Measurements from ENCODE around the gene SCG5.
"Not testable (repeated sequence)": the region's sequence is repeated elsewhere in the genome, so short reads cannot be mapped to it uniquely, and the experiment has no call there.

The SCG5 gene, protein sequence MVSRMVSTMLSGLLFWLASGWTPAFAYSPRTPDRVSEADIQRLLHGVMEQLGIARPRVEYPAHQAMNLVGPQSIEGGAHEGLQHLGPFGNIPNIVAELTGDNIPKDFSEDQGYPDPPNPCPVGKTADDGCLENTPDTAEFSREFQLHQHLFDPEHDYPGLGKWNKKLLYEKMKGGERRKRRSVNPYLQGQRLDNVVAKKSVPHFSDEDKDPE

DNA sequence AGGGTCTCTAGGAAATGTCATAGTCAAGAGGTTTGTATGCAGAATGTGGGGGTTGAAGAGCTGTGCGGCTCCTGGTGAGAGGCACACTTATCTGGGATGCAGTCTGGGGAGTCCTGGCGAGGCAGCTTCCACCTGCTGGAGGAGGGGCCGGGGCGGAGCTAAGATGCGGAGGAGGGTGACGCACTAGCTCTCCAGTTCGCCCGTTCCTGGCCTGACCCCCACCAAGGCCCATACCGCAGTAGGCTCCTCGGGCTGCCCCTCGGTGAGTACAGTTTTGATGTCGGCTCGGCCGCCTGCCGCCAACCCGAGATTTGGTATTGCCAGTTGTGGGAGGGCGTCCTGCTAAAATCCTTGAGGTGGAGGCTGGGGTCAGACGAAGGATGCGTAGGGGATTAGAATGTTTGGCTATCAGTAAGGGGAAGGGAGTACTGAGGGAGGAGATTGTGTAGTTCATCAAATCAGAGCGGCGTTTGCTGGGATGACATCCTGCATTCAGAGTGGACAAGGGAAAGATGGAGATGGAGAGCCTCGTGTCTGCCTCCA, at the start of gene SCG5:
TSS of gene SCG5 (plus strand) at position 194 of the 543 bp plus-strand sequence. CDS start 1,883 bp downstream, outside the sequence.
- no peak for DNase-seq (ENCODE audit: low read depth)

DNA sequence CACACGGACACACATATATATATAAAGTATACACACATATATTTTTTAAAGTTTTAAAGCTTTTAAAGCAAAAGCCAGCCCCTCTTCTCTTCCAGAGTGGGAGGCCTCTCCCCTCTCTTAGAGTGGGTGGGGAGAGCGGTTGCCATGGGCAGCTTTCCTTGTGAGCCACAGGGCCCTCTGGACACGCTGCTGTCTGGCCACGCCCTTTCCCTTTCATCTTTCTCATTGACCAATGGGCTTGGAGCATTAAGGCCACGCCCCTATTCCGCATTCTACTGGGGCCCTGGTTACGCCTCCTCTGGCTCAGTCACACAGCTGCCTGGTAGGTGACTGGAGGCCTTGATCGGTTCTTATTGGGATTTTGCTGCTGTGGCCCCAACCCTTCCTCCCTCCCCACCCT, 48.4 kb upstream of the SCG5 start, which contains the start of gene GOLGA8N:
TSS of gene GOLGA8N (plus strand) at position 306 of the 400 bp plus-strand sequence.
- DNase-seq (ENCODE audit: low read depth) = not testable (repeated sequence)

DNA sequence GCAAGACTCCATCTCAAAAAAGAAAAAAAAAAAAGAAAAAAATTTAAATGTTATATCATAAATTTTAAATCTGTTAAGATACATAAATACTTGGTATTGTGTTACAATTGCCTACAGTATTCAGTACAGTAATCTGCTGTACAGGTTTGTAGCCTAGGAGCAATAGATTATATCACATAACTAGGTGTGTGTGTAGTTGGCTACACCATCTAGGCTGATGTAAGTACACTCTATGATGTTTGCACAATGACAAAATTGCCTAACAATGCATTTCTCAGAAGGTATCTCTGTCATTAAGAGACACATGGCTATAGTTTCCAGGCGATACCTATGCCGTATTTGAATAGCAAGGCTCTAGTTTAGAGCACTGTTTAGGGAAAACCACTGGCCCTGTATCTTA, 32.0 kb upstream of the SCG5 start:
- not testable (repeated sequence) for DNase-seq (ENCODE audit: low read depth)

DNA sequence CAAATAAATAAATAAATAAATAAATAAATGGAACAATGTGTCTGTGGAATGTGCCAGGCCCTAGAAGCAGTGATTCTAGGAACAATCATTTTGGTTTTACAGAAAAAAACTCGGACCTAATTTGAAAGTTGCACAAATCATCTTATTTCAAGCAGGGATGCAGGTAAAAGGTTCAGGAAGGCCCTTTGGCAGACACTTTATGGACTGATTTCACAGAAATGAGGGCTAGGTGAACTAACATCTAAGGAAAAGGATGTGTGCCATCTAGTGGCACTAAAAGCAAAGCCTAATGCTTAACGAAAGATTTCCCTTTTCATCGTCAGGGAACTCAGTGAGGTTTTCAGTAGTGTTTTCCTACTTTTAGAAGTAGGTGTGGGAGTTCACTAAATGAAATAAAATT, 30.8 kb upstream of the SCG5 start:
- DNase-seq (ENCODE audit: low read depth) = peak; percentile 62

DNA sequence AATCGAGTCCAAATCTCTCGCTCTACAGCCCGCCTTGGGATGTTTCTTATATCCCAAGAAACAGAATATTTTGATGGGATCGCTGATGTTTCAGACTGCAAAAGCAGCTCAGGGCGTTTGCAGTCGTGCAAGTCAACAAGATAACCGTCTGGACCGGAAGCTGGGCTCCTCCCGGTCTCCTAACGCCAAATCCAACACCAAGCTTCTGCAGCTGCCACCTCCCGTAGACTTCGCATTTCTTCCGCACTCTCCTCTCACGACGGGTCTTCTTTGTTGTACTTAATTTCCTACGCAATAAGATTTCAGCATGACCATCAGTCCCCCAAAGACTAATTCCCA, 26.8 kb upstream of the SCG5 start:
- DNase-seq (ENCODE audit: low read depth) = not testable (repeated sequence)

DNA sequence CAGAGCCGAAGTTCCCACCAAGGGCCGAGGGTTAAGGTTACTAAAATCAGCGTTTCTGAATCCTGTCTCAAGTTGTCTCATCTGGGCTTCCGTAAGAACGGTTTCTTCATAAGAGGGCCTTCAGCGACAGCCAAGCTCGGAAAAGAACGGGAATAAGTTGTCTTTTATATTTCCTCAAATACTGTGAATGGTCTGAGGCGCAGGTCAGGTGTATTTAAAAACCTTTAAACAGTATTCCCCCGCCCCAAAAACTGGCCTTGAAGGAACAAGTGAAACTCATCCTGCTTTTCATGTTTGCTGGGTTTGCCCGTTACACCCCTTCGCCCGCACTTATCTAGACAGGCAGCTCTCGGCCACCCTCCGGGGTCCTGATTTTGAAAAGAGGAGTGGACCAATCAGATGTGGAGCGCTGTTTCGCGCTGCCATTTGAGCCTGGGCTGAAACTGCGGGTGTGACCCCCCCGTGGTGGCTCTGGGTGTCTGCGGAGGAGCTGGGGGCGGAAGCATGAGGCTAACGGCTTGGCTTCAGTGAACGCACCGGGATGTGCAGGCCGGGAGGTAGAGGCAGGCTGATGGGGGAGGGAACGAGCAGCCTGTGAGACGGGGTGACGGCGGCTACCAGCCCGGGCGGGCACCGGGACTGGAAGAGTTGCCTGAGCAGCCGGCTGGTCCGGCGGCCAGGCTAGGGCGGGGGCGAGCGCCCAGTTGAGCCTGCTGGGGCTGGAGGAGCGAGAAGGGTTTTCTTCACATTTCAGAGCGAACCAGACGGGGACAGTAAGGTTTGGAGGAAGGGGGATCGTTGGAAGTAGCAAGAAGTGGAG, 26.2 kb upstream of the SCG5 start, which contains the start of gene ARHGAP11A:
TSS of gene ARHGAP11A (plus strand) at position 454 of the 820 bp plus-strand sequence. CDS start 708 bp downstream, outside the sequence.
- DNase-seq (ENCODE audit: low read depth) = peak; percentile 85

DNA sequence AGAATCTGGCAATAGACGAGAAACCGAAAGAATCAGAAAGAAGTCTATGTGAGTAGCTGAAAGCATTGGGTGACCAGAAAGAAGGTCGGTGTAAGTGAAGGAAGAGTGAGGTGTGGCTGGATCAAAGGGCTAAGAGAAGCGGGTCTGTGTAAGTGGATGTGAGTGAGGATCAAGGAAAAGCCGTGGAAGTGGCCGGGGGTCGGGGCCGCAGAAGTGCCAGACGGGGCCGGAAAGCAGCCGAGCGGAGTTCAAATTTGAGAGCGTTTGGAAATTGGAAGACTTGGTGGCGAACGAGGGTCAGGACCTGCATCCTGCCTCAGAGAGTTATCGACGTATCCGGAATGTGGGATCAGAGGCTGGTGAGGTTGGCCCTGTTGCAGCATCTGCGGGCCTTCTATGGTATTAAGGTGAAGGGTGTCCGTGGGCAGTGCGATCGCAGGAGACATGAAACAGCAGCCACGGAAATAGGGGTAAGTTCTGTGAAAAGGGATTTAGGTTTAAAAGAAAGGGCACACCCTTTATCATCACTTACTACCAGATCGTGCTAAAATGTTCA, 25.6 kb upstream of the SCG5 start:
- peak; percentile 45 for DNase-seq (ENCODE audit: low read depth)

DNA sequence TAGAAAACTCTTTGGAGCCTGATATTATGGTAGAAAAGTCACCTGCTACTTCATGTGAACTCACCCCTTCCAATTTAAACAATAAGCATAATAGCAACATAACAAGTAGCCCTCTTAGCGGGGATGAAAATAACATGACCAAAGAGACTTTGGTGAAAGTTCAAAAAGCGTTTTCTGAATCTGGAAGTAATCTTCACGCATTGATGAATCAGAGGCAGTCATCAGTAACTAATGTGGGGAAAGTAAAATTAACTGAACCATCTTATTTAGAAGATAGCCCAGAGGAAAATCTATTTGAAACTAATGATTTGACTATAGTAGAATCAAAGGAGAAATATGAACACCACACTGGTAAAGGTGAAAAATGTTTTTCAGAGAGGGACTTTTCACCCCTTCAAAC, 5.1 kb upstream of the SCG5 start:
- DNase-seq (ENCODE audit: low read depth) = no peak

DNA sequence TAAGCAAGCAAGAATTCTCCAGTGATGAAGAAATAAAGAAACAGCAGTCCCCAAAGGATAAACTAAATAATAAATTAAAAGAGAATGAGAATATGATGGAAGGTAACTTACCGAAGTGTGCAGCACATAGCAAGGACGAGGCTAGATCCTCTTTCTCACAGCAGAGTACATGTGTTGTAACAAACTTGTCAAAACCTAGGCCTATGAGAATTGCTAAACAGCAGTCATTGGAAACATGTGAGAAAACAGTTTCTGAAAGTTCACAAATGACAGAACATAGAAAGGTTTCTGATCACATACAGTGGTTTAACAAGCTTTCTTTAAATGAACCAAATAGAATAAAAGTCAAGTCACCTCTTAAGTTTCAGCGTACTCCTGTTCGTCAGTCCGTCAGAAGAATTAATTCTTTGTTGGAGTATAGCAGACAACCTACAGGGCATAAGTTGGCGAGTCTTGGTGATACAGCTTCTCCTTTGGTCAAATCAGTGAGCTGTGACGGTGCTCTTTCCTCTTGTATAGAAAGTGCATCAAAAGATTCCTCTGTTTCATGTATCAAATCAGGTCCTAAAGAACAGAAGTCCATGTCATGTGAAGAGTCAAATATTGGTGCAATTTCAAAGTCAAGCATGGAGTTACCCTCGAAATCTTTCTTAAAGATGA, 4.5 kb upstream of the SCG5 start:
- DNase-seq (ENCODE audit: low read depth) = no peak

DNA sequence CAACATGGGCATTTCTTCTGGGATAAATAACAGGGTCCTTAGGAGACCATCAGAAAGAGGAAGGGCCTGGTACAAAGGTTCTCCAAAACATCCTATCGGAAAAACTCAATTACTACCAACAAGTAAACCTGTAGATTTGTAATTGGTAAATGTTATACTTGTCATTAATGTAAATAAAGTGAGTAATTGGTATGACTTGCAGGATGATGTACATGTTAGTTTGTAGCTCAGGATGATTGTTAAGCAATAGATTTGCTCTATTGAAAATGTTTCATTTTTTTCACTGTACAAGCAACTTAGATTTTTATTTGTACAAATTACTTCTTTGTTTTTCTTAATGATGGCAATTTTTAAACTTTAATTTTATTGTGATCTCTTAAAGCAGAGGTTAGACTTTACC, 3.8 kb upstream of the SCG5 start:
- peak; percentile 39 for DNase-seq (ENCODE audit: low read depth)

DNA sequence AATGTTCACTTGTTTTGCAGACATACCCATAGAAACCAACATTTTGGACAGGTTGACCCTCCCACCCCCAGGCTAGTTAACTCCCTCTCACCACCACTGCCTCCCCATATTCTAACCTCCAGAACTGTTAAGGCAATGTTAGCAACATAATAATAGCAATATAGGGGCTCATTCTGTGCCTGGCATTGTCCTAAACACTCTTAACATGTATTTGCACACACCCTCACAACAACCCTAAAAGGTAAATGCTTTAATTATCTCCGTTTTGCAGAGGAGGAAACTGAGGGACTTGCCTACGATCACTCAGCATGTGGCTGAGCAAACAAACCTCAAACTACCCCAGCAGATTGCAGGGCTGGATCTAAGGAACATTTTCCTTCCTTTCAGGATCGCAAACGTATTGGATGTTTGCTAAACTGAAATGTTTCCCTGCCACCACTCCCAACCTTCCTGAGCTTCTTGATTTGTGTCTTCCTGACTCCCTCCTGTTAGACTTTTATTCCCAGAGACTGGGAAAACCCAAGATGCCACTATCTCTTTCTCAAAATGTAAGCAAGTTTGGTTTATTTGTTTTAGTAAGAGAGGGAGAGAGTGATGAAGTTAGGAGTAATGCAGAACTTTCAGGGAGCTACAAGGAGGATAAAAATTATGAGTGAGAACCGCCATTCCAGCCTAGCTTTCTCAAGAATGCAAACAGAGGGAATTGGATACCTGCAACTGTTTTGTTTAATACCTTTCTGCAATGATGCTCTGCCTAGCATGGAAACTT, 1.3 kb downstream of the SCG5 start:
- no peak for DNase-seq (ENCODE audit: low read depth)

DNA sequence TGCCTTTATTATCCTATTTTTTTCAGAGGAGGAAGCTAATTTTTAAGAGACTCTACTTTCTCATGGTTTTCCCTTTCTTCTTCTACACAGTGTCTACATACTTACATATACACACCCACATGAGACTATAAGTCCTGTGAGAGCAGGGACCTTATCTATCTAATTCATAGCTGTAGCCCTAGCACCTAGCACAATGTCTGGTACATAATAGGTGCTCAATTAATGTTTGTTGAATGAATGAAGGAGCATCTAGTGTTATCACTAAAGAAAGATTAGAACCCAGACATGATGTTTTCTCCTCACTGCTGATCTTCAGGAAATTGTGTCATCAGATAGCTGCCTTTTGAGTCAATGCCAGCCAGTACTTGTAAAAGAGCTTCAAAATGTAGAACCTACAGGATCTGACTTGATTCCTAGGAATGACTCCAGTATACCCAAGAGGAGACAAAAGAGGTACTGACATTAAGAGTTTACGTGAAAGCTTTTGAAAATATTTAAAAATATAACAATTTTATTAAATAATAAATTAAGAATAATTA, 2.5 kb downstream of the SCG5 start:
- DNase-seq (ENCODE audit: low read depth) = peak; percentile 60

DNA sequence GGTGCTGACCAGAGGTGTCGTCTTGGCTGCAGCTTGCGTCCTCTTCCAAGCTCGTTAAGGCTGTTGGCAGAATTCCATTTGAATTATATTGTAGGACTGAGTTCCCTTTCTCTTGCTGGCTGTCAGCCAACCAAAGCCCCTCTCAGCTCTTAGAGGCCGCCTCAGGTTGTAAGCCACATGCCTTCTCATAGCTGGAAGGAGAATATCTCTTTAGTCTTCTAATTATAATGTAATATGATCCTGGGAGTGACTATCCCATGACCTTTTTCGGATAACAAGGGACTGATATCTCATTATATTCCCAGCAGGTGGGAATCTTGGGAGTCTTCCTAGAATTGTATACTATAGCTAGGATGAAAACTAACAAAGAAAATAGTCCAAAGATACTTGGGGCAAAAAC, 4.8 kb downstream of the SCG5 start:
- no peak for DNase-seq (ENCODE audit: low read depth)

DNA sequence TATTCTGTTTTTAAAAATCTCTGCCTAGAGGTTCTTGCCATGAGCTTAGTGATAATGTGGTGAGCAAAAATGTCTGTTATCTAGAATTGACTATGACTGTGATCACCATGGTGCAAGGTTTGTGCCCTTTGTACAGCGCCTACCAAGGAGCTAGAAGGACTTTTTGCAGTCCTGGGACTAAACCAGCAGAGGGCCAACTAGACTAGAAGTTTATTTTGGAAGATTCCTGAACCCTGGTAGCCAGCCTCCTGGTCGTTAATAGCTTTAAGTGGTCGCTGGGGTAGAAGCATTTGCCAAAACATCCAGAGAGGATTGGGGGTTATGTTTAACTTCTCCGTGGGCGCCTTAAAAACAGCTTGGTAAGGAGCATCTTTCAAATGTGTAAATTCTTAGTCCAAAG, 7.8 kb downstream of the SCG5 start:
- DNase-seq (ENCODE audit: low read depth) = peak; percentile 58

DNA sequence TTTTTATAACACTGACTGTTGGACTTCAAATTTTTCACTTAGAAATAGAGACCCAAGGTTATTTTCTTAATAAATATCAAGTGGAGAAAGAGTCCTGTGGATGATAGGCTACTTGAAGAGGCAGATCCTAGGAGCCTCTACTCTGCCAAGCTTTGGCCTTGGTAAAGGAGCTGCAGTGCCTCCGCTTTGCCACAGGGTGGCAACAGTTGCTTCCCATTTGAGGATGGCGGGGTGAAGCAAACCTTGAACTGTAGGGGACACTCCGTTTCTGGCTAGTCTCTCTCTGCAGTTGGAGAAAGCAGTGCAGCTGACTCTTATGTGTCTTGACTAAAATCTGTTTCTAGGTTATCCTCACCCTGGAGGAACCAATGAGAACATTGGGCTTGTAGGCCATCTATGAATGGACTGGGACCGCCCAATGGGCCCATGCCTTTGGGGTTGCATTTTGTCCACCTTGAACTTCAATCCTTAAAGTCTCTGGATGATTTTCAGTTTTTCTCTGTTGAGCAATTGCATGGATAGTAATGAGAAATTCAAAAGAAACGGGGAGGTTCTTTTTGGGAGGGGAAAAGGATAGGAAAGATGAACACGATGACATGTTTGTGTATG, 9.8 kb downstream of the SCG5 start:
- peak; percentile 77 for DNase-seq (ENCODE audit: low read depth)

DNA sequence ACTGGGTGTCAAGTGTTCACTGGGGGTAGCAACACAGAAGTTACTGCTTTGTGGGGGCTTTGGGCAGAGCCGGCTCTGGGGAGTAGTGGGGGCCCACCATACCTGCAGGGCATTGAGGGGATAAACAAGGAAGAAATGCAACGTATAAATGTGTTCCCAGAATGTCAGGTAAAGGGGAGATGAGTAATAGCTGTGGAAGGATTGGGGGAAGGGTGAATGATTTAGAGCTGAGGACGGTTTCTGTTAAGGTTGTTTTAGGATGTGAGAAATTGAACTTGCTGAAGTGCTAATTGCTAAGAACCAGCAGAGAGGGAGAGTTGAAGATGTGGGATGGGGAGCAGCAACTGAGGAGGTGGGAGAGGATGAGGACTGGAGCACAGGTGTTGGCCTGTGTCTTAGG, 10.7 kb downstream of the SCG5 start:
- DNase-seq (ENCODE audit: low read depth) = no peak

DNA sequence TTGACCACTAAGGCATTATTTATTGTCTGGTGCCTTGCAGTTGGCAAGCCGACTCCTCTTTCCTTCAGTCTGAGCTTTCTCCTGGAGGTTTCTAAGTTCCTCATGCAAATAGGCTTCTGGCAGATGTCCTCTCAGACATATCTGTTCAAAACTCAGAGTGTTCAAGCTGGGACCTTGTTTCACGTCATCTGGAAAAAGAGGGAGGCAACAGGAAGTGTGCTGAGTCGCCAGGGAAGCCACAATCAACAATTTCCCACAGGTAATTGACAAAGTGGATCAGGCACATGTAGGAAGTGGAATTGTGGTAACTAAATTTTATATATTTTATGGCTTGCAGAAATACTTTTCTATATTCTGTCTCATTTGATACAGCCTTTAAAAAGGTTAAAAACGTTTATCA, 14.6 kb downstream of the SCG5 start:
- peak; percentile 30 for DNase-seq (ENCODE audit: low read depth)

DNA sequence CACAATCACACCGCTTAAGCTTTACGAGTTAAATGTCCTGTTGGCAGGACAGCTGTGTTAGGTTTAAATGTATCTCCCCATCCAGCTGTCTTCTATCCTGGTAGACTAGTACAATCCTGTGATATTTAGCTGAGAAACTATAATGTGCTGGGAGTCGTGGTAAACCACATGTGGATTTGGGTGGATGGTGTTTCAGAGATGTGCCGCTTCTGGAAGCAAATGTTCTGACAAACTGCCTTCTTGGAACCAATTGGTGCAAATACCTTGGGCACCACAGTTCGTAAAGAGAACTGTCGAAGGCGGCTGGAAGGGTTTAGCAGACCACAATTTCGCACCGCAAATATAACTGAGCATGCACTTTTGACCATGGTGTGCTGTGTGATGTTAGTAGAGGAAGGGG, 15.0 kb downstream of the SCG5 start:
- no peak for DNase-seq (ENCODE audit: low read depth)

DNA sequence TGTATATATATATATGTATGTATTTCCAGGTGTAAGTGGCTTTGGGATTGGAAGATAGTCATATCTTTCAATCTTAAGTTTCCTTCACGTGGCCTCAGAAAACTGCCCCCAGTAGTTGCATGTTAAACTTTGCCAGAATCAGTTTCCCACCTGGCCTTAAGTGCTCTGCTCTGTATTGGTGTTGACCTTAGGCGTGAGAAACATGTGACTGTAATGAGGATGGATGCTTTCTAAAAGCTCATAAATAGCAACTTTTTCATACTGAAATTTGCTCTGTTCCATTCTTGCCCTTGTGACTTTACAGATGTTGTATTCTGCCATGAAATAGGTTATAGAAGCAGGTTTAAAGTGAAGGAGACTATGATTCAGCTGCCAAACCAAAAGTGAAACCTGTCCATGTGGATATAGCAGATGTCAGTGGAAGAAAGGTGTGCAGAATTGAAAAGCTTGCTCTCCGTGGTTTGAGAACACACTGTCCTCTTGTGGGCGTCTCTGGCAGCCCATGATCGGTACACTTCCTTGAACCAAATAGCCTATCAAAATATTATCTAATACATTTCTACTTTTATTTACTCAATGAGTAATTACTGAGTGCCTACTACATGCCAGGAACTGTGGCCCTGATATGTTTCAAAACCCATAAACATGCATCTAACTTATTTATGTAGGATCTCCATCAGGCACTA, 15.8 kb downstream of the SCG5 start:
- no peak for DNase-seq (ENCODE audit: low read depth)

DNA sequence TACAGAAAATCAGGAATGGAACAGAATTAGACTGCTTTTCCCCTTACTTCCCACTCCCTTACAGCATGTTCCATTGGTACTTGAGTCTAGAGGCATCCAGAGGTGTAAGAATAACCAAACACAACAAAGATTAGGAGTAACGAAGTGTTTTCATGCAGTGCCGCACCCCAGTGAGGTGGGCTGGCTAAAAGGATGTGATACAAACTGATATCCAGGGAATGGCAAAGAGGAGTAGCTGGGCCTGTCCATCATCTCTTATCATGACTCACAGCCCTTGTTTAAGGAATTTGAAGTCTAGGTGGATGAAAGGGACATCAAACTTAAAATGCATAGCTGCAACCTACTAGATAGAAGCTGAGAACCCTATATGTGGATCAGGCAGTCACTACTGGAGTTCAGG, 16.4 kb downstream of the SCG5 start:
- no peak for DNase-seq (ENCODE audit: low read depth)
